Measurements from ENCODE around the gene PCYT2. TPM values are rescaled to one million over a fixed set of nuclear protein-coding genes. Genes with fewer than 3 reads are reported as not detected.
A peak's percentile ranks its signal among the peaks of the same experiment; 100 is the strongest.

The PCYT2 gene
- total and polyA plus RNA-seq, 9 of the 15 experiments (the other 6 are each of a cell fraction or from before 2014, with no cell fraction given): 0.92 to 134 (median 82.5) TPM

DNA sequence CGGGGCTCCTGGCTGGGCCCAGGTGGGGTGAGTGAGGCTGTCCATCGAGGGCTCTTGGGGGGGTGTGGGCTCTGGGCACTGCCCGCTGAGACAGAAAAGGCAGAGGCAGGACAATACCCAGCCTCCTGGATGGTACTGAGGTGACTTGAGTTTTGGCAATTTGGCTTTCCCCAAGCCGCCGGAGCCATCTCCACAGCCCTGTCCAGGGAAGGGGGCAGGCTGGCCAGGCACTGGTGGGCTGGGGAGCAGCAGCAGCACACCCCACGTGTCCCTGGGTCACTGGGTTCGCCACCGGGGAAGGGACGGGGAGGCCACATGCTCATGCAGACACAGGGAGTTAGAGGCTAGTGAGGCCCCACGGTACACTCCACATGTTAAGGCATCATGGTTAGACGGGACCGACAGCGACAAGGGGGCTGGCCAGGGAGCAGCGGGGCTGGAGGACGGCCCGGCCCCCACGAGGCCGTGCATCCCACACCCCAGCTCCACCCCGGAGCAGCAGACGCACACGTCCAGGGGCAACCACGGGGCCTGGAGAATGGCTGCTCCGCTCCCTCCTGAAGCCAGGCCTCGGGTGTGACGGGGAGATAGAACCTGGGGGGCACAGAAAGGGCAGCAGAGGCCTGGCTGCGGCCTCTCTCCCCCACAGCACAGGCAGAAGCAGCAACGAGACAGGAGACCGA, 43.1 kb downstream of the PCYT2 start (continued):
- TF ChIP-seq REST (IDR thresholded peaks at IDR 0.05; ENCODE audit: borderline replicate concordance) (0 out of 2 replicates have a peak, but pooled peaks have one; percentile 7), REST (CRISPR knock-in tag; IDR thresholded peaks at IDR 0.05; ENCODE audit: low read depth) (0 out of 2 replicates have a peak, but pooled peaks have one; percentile 42), KLF6 (CRISPR knock-in tag; IDR thresholded peaks at IDR 0.05; ENCODE audit: borderline replicate concordance) (0 out of 2 replicates have a peak, but pooled peaks have one; percentile 64), ZNF436 (CRISPR knock-in tag; IDR thresholded peaks at IDR 0.05) (no peak), ILF3 (IDR thresholded peaks at IDR 0.05; ENCODE audit: borderline replicate concordance) (peak; percentile 7; the same call in 1 of the 2 replicates), PRPF4 (IDR thresholded peaks at IDR 0.05; ENCODE audit: insufficient read depth, low read depth, low read length, poor library complexity, severe bottlenecking) (peak; percentile 46), LCOR (CRISPR knock-in tag; IDR thresholded peaks at IDR 0.05) (0 out of 2 replicates have a peak, but pooled peaks have one; percentile 18), CCNT2 (IDR thresholded peaks at IDR 0.05; ENCODE audit: borderline replicate concordance, extremely low read depth, insufficient read length, low read depth, low read length) (peak; percentile 74), CBX2 (IDR thresholded peaks at IDR 0.05; ENCODE audit: insufficient read depth, low read length, poor library complexity, severe bottlenecking) (no peak), POLR2AphosphoS2 (IDR thresholded peaks at IDR 0.05; ENCODE audit: low read length) (peak; percentile 83), JUND (IDR thresholded peaks at IDR 0.05; ENCODE audit: borderline replicate concordance, low read depth, low read length) (no peak), JUND (tag; IDR thresholded peaks at IDR 0.05; ENCODE audit: borderline replicate concordance, low read depth, low read length) (no peak), SUPT5H (IDR thresholded peaks at IDR 0.05) (peak; percentile 54), TOE1 (IDR thresholded peaks at IDR 0.05; ENCODE audit: borderline replicate concordance) (0 out of 2 replicates have a peak, but pooled peaks have one; percentile 22), TOE1 (CRISPR knock-in tag; IDR thresholded peaks at IDR 0.05; ENCODE audit: borderline replicate concordance, low read depth) (no peak), TEAD4 (IDR thresholded peaks at IDR 0.05; ENCODE audit: low read length) (0 out of 2 replicates have a peak, but pooled peaks have one; percentile 39), TEAD4 (CRISPR knock-in tag; IDR thresholded peaks at IDR 0.05; ENCODE audit: borderline replicate concordance) (no peak), HBP1 (CRISPR knock-in tag; IDR thresholded peaks at IDR 0.05) (peak; percentile 21; the same call in 1 of the 2 replicates)
